ENCODE results near the gene APOL2.
A peak's percentile ranks its signal among the peaks of the same experiment; 100 is the strongest.

Gene APOL2

GRCh38 chr22:36286096-36286957 lies 47.0 kb upstream of the APOL2 start:
- Histone ChIP-seq H3K79me2 (ENCODE audit: low read length) (peaks cover 33% of the 10 kb centered on the region), H3K4me2 (ENCODE audit: low read depth, low read length) (no peak overlapping the region), H2AFZ (ENCODE audit: low read length) (no peak overlapping the region), H3K9me3 (replicated peaks; ENCODE audit: insufficient read depth, low read length) (no peaks in the 10 kb centered on the region), H3K27ac (ENCODE audit: low read length) (no peak overlapping the region), H3K27me3 (replicated peaks; ENCODE audit: insufficient read depth, low read length) (no peaks in the 10 kb centered on the region), H3K36me3 (replicated peaks; ENCODE audit: insufficient read depth, low read length) (peaks cover 41% of the 10 kb centered on the region), H3K9me2 (replicated peaks; ENCODE audit: insufficient read depth, low read length) (no peaks in the 10 kb centered on the region), H3K4me3 (ENCODE audit: low read length) (no peak overlapping the region), H3K9ac (ENCODE audit: low read length) (no peak overlapping the region), H4K20me1 (ENCODE audit: insufficient read depth, low read length) (no peaks in the 10 kb centered on the region), H3K4me1 (ENCODE audit: low read length) (no peaks in the 10 kb centered on the region), H3F3A (ENCODE audit: insufficient read depth, low read length) (peaks cover 59% of the 10 kb centered on the region)
- TF ChIP-seq CTCF (IDR thresholded peaks at IDR 0.05; ENCODE audit: low read length) (peak; percentile 83), EZH2phosphoT487 (IDR thresholded peaks at IDR 0.05; ENCODE audit: low read length) (no peak), EZH2 (optimal IDR thresholded peaks at IDR 0.05; ENCODE audit: low read depth, low read length) (no peak)
- DNase-seq: peak; percentile 62

DNA sequence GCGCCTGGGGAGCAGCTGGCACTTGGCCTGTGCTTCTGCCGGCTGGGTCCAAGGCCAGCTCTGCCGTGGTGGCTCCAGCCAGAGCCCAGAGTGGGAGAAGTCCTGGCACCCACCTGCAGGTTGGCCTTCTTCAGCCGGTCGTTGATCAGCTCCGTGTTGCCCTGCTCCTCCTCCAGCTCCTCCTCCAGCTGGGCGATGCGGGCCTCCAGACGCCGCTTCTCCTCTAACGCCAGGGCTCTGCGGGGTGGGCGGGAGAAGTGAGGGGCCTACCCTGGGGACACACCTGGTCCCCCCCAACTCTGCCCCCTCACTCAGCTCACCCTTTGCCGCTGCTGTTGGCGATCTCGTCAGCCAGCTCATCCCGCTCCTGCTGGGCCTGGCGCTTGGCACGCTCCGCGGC lies 46.2 kb upstream of the APOL2 start:
- peaks cover 64% of the 10 kb centered on the region for H3F3A ChIP-seq (ENCODE audit: insufficient read depth, low read length)
- no peaks in the 10 kb centered on the region for H4K20me1 ChIP-seq (ENCODE audit: insufficient read depth, low read length)
- peaks cover 33% of the 10 kb centered on the region for H3K79me2 ChIP-seq (ENCODE audit: low read length)
- H2AFZ ChIP-seq (ENCODE audit: low read length): no peak overlapping the region
- H3K9me3 ChIP-seq (replicated peaks; ENCODE audit: insufficient read depth, low read length): no peaks in the 10 kb centered on the region
- no peak overlapping the region for H3K27ac ChIP-seq (ENCODE audit: low read length)
- H3K9ac ChIP-seq (ENCODE audit: low read length): no peak overlapping the region
- H3K4me1 ChIP-seq (ENCODE audit: low read length): no peaks in the 10 kb centered on the region
- H3K9me2 ChIP-seq (replicated peaks; ENCODE audit: insufficient read depth, low read length): no peaks in the 10 kb centered on the region
- no peak for TF ChIP-seq CTCF (IDR thresholded peaks at IDR 0.05; ENCODE audit: low read length)
- TF ChIP-seq EZH2phosphoT487 (IDR thresholded peaks at IDR 0.05; ENCODE audit: low read length): no peak
- TF ChIP-seq EZH2 (optimal IDR thresholded peaks at IDR 0.05; ENCODE audit: low read depth, low read length): no peak
- H3K4me3 ChIP-seq (ENCODE audit: low read length): no peak overlapping the region
- DNase-seq: no peak
- H3K27me3 ChIP-seq (replicated peaks; ENCODE audit: insufficient read depth, low read length): no peaks in the 10 kb centered on the region
- H3K36me3 ChIP-seq (replicated peaks; ENCODE audit: insufficient read depth, low read length): peaks cover 42% of the 10 kb centered on the region
- no peak overlapping the region for H3K4me2 ChIP-seq (ENCODE audit: low read depth, low read length)

DNA sequence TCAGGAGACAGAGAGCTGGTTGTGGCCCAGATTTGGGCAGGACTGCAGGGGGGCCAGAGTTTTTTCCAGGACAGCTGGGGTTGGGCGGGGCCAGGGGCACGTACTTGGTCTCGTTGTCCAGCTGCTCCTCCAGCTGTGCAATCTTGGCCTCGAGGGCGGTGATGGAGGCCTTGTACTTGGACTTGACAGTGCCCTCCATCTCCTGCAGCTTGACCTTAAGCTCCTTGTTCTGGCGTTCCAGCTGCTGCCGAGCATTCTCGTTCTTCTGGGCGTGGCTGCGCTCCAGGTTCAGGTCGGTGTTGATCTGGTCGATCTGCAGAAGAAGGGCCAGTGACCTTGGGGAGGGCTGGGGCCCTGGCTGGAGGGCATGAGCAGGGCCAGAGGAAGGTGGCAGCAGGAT lies 45.7 kb upstream of the APOL2 start:
- no peak overlapping the region for H2AFZ ChIP-seq (ENCODE audit: low read length)
- H3K4me1 ChIP-seq (ENCODE audit: low read length): no peaks in the 10 kb centered on the region
- no peak overlapping the region for H3K4me2 ChIP-seq (ENCODE audit: low read depth, low read length)
- no peak overlapping the region for H3K4me3 ChIP-seq (ENCODE audit: low read length)
- H3K9me2 ChIP-seq (replicated peaks; ENCODE audit: insufficient read depth, low read length): no peaks in the 10 kb centered on the region
- H3K27ac ChIP-seq (ENCODE audit: low read length): no peak overlapping the region
- no peaks in the 10 kb centered on the region for H4K20me1 ChIP-seq (ENCODE audit: insufficient read depth, low read length)
- DNase-seq: no peak
- H3K36me3 ChIP-seq (replicated peaks; ENCODE audit: insufficient read depth, low read length): peaks cover 42% of the 10 kb centered on the region
- H3K79me2 ChIP-seq (ENCODE audit: low read length): peaks cover 33% of the 10 kb centered on the region
- no peak for TF ChIP-seq EZH2 (optimal IDR thresholded peaks at IDR 0.05; ENCODE audit: low read depth, low read length)
- no peak for TF ChIP-seq CTCF (IDR thresholded peaks at IDR 0.05; ENCODE audit: low read length)
- no peak for TF ChIP-seq EZH2phosphoT487 (IDR thresholded peaks at IDR 0.05; ENCODE audit: low read length)
- no peaks in the 10 kb centered on the region for H3K9me3 ChIP-seq (replicated peaks; ENCODE audit: insufficient read depth, low read length)
- H3F3A ChIP-seq (ENCODE audit: insufficient read depth, low read length): peaks cover 64% of the 10 kb centered on the region
- no peaks in the 10 kb centered on the region for H3K27me3 ChIP-seq (replicated peaks; ENCODE audit: insufficient read depth, low read length)
- no peak overlapping the region for H3K9ac ChIP-seq (ENCODE audit: low read length)
